Hematopoietic multipotent progenitor cell treated with erythropoietin and hydrocortisone succinate and interleukin-3 and kit ligand, for 15 days (in vitro differentiated cells): Measurements from ENCODE around the gene KSR1.

Experiments used
- DNase-seq: peaks from one replicate; pipeline ENCODE4 v3.0.0-alpha.2; 2015; ENCODE audit warnings: low spot score

Gene KSR1

GRCh38 chr17:27473748-27474609, 17.7 kb downstream of the KSR1 start:
- DNase-seq: peak; percentile 97

GRCh38 chr17:27475070-27475673, 18.9 kb downstream of the KSR1 start:
- DNase-seq: no peak

- DNase-seq: no peak
Observed at GRCh38 chr17:27475981-27476895, 20.0 kb downstream of the KSR1 start.

- DNase-seq: no peak
Observed at GRCh38 chr17:27477050-27477888, 21.0 kb downstream of the KSR1 start.

- no peak for DNase-seq
Observed at GRCh38 chr17:27477971-27478684, 21.9 kb downstream of the KSR1 start.

GRCh38 chr17:27478901-27479538, 22.8 kb downstream of the KSR1 start:
- no peak for DNase-seq

GRCh38 chr17:27479838-27480237, 23.6 kb downstream of the KSR1 start:
- no peak for DNase-seq

- no peak for DNase-seq
Observed at GRCh38 chr17:27480699-27481098, 24.5 kb downstream of the KSR1 start.

- no peak for DNase-seq
Observed at GRCh38 chr17:27481327-27481726, 25.1 kb downstream of the KSR1 start.

GRCh38 chr17:27485125-27485524, 28.9 kb downstream of the KSR1 start:
- DNase-seq: no peak

GRCh38 chr17:27485716-27486495, 29.7 kb downstream of the KSR1 start:
- DNase-seq: no peak

GRCh38 chr17:27486741-27487140, 30.5 kb downstream of the KSR1 start:
- no peak for DNase-seq

GRCh38 chr17:27488231-27488630, 32.0 kb downstream of the KSR1 start:
- no peak for DNase-seq

- DNase-seq: peak; percentile 56
Observed at GRCh38 chr17:27489045-27489715, 32.9 kb downstream of the KSR1 start.

GRCh38 chr17:27490391-27490790, 34.1 kb downstream of the KSR1 start:
- DNase-seq: no peak

- peak; percentile 92 for DNase-seq
Observed at GRCh38 chr17:27491713-27492190, 35.5 kb downstream of the KSR1 start.

- no peak for DNase-seq
Observed at GRCh38 chr17:27492470-27492869, 36.2 kb downstream of the KSR1 start.

- DNase-seq: no peak
Observed at GRCh38 chr17:27493088-27493487, 36.8 kb downstream of the KSR1 start.
